ENCODE results near the gene RPS5.
A peak's percentile ranks its signal among the peaks of the same experiment; 100 is the strongest.

The RPS5 gene

GRCh38 chr19:58408152-58409009, 21.3 kb downstream of the RPS5 start, which contains the start of gene ZNF584:
Gene ZNF584 (plus strand): TSS chr19:58408649. CDS start chr19:58409148, 499 bp downstream.
- H3K4me3 ChIP-seq (replicated peaks in 1 of 2; ENCODE audit: low read depth in 2 of 2, low read length in 2 of 2), result peak within 1 kb of the TSS; percentile 96
- peak; percentile 93 to 96 for DNase-seq (ENCODE audit: low read depth in 2 of 2)
- TF ChIP-seq CTCF (IDR thresholded peaks at IDR 0.05; ENCODE audit: low read depth, low read length), result peak; percentile 4

DNA sequence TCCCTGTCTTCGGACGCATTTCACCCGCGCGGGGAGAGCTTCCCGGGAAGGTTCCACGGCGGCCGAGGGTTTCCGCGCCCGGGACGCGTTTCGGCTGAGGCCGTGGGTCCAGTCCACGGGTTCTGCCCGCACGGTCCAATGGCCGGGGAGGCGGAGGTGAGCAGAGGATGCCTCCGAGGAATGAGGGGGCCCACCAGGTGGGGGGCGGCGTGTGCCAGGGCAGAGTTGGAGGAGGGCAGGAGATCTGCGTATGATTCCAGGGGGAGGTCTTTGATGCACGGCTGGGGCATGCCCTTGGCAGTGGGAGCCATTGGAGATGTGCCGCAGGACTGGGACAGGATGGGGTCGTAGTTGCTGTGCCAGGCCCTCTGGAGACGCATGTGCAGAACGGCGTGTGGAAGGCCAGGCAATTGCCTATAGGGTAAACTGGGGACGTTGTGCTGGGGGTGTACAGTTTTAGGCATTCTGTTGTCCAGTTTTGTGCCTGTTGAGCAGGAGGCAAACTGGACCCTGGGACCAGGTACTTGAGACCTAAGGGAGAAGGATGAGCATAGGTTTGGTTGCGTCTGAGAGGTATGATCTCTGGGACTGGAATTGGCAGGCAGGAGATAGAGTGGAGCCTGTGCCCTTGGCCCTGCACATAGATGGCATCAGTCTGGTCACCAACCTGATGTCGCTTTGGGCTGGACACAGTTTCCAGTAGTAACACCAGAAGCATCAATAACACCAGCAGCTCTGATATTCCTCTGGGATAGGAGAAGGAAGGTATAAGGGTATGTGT, 22.1 kb downstream of the RPS5 start:
- H3K4me3 ChIP-seq (replicated peaks in 1 of 2; ENCODE audit: low read depth in 2 of 2, low read length in 2 of 2), result peak overlapping the region; percentile 96
- TF ChIP-seq CTCF (IDR thresholded peaks at IDR 0.05; ENCODE audit: low read depth, low read length), result no peak
- peak in 1 of 2 donors; percentile 36 for DNase-seq (ENCODE audit: low read depth in 2 of 2)

GRCh38 chr19:58416604-58417003, 29.5 kb downstream of the RPS5 start:
- no peak for DNase-seq (ENCODE audit: low read depth in 2 of 2)
- TF ChIP-seq CTCF (IDR thresholded peaks at IDR 0.05; ENCODE audit: low read depth, low read length), result no peak
- H3K4me3 ChIP-seq (replicated peaks in 1 of 2; ENCODE audit: low read depth in 2 of 2, low read length in 2 of 2), result no peak overlapping the region

GRCh38 chr19:58417071-58417470, 30.0 kb downstream of the RPS5 start:
- no peak overlapping the region for H3K4me3 ChIP-seq (replicated peaks in 1 of 2; ENCODE audit: low read depth in 2 of 2, low read length in 2 of 2)
- TF ChIP-seq CTCF (IDR thresholded peaks at IDR 0.05; ENCODE audit: low read depth, low read length), result no peak
- no peak for DNase-seq (ENCODE audit: low read depth in 2 of 2)

DNA sequence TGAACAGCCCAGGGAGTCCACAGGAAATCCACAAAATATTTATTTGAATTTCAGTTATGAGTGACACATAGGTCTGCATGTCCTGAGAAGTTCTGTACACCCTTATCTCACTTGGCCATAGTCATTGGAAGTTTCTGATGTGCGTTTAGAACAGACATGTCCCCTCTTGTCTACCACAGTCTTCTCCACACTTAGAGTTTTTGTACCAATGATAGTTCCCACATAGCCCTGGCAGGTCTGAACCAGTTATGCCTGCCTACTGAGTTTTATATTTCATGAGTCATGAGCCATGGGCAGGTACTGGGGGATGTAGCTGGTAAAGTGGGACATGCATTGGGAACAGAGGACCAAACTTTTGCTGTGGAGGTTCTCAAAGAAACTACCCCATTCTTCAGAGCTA, 41.5 kb downstream of the RPS5 start:
- H3K4me3 ChIP-seq (replicated peaks in 1 of 2; ENCODE audit: low read depth in 2 of 2, low read length in 2 of 2), result no peak overlapping the region
- no peak for DNase-seq (ENCODE audit: low read depth in 2 of 2)
- TF ChIP-seq CTCF (IDR thresholded peaks at IDR 0.05; ENCODE audit: low read depth, low read length), result no peak

- TF ChIP-seq CTCF (IDR thresholded peaks at IDR 0.05; ENCODE audit: low read depth, low read length), result no peak
- no peak for DNase-seq (ENCODE audit: low read depth in 2 of 2)
These were observed 42.7 kb downstream of the RPS5 start for GRCh38 chr19:58429745-58430144.

More at GRCh38 chr19:58429745-58430144, 42.7 kb downstream of the RPS5 start:
- H3K4me3 ChIP-seq (replicated peaks in 1 of 2; ENCODE audit: low read depth in 2 of 2, low read length in 2 of 2), result no peak overlapping the region

Measured in cardiac fibroblast (primary cell).